Hepatocyte (in vitro differentiated cells): Measurements from ENCODE around the gene FSTL1. TPM values are rescaled to one million over a fixed set of nuclear protein-coding genes. Genes with fewer than 3 reads are reported as not detected.
A peak's percentile ranks its signal among the peaks of the same experiment; 100 is the strongest.

ENCODE experiments used
- DNase-seq: peaks from one replicate; pipeline ENCODE4 v3.0.0-alpha.2; 2016; ENCODE audit warnings: low spot score
- H2AFZ ChIP-seq: fragments of 200-600 bp; sonication (generic); 2 replicates; pipeline ENCODE4 v1.6.0; 2016; ENCODE audit warnings: antibody characterized with exemption, mild to moderate bottlenecking
- H3K27ac ChIP-seq: fragments of 200-600 bp; sonication (generic); 2 replicates; pipeline ENCODE4 v1.5.1; 2016; ENCODE audit warnings: mild to moderate bottlenecking
- H3K27me3 ChIP-seq: fragments of 200-600 bp; sonication (generic); 2 replicates; pipeline ENCODE4 v1.6.1; 2016
- H3K36me3 ChIP-seq: fragments of 200-600 bp; sonication (generic); replicated peaks from 2 replicates; pipeline ENCODE4 v1.5.1; 2016; ENCODE audit warnings: low read depth; ENCODE audit not compliant: insufficient read depth
- H3K4me1 ChIP-seq: fragments of 200-600 bp; sonication (generic); 2 replicates; pipeline ENCODE4 v1.5.1; 2016; ENCODE audit warnings: mild to moderate bottlenecking, moderate library complexity; ENCODE audit not compliant: insufficient read depth
- H3K4me2 ChIP-seq: fragments of 200-600 bp; sonication (generic); 2 replicates; pipeline ENCODE4 v1.6.0; 2016
- H3K4me3 ChIP-seq: fragments of 200-600 bp; sonication (generic); 2 replicates; pipeline ENCODE4 v1.5.1; 2016; ENCODE audit warnings: mild to moderate bottlenecking
- H3K79me2 ChIP-seq: fragments of 200-600 bp; sonication (generic); 2 replicates; pipeline ENCODE4 v1.6.0; 2017; ENCODE audit warnings: mild to moderate bottlenecking
- H3K9me2 ChIP-seq: fragments of 200-600 bp; sonication (generic); replicated peaks from 2 replicates; pipeline ENCODE4 v1.6.0; 2017; ENCODE audit warnings: mild to moderate bottlenecking; ENCODE audit not compliant: insufficient read depth
- H3K9me3 ChIP-seq: fragments of 200-600 bp; sonication (generic); 2 replicates; pipeline ENCODE4 v1.5.1; 2016; ENCODE audit warnings: low read depth, mild to moderate bottlenecking
- H4K20me1 ChIP-seq: fragments of 200-600 bp; sonication (generic); 2 replicates; pipeline ENCODE4 v1.6.0; 2016; ENCODE audit warnings: mild to moderate bottlenecking; ENCODE audit not compliant: insufficient read depth, poor library complexity, severe bottlenecking
- EZH2 ChIP-seq: fragments of 200-600 bp; sonication (generic); IDR thresholded peaks from 2 replicates; pipeline ENCODE4 v1.6.1; 2016; ENCODE audit warnings: antibody characterized with exemption, mild to moderate bottlenecking, borderline replicate concordance
- EZH2phosphoT487 ChIP-seq: fragments of 200-600 bp; sonication (generic); IDR thresholded peaks from one replicate; pipeline ENCODE4 v1.6.1; 2018; ENCODE audit warnings: antibody characterized with exemption, mild to moderate bottlenecking, low read depth, moderate library complexity; ENCODE audit not compliant: unreplicated experiment, severe bottlenecking
- WGBS: methylation state at CpG from one replicate; pipeline ENCODE4 v1.1.6; 2016; ENCODE audit warnings: low lambda C conversion rate; ENCODE audit errors: missing lambda C conversion rate; 5-methylcytosine and 5-hydroxymethylcytosine counted together
- polyA plus RNA-seq: library from polyadenylated mRNA; unstranded; fragments of >200 nt; fragmentation: Nextera tagmentation; extraction: Ambion mirVana; gene quantifications from 2 replicates; pipeline ENCODE4 v1.2.1, GENCODE V29; 2016
- total RNA-seq: library from RNA; depleted of rRNA; stranded (reverse); fragments of >200 nt; gene quantifications from 2 replicates; pipeline ENCODE4 v1.2.3, GENCODE V29; 2014
- TF ChIP-seq, protein P1 (sequence below): fragments of 200-600 bp; sonication (generic); IDR thresholded peaks from 2 replicates; pipeline ENCODE4 v1.5.1; 2016; ENCODE audit warnings: antibody characterized with exemption, mild to moderate bottlenecking; ENCODE audit not compliant: poor library complexity

Gene FSTL1
- total and polyA plus RNA-seq, 2 experiments from 2014 or later: 195 to 390 TPM

DNA sequence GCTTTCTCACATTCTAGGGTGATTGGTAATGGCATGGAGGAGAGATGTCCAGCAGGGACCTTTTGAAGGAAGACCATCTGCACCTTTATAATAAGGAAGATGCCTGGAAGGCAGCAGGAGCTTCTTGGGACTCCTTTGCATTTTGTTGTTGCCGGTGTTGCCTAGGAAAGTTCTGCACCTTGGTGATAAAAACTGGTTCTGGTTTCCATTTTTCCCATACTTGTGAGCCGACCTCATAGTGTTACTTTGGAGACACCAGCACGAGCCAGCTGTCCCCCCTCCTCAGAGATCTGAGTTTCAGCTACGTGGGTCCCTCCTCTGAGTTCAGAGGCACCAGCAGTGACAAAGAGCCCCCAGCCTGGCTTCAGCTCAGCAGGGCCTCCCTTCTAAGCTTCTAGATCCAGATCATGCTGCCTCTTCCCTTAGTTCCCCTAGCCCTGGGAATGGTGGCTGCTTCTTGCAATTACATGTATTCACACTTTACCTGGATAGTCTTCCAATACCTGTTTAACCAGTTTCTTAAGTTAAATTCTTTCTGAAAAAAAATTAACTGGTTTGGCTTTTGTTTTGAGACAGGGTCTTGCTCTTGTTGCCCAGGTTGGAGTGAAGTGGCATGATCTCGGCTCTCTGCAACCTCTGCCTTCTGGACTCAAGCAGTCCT is 18.0 kb upstream of the FSTL1 start:
- TF ChIP-seq, protein P1, sequence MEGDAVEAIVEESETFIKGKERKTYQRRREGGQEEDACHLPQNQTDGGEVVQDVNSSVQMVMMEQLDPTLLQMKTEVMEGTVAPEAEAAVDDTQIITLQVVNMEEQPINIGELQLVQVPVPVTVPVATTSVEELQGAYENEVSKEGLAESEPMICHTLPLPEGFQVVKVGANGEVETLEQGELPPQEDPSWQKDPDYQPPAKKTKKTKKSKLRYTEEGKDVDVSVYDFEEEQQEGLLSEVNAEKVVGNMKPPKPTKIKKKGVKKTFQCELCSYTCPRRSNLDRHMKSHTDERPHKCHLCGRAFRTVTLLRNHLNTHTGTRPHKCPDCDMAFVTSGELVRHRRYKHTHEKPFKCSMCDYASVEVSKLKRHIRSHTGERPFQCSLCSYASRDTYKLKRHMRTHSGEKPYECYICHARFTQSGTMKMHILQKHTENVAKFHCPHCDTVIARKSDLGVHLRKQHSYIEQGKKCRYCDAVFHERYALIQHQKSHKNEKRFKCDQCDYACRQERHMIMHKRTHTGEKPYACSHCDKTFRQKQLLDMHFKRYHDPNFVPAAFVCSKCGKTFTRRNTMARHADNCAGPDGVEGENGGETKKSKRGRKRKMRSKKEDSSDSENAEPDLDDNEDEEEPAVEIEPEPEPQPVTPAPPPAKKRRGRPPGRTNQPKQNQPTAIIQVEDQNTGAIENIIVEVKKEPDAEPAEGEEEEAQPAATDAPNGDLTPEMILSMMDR: no peak
- TF ChIP-seq EZH2: no peak
- DNase-seq: no peak
- 68% methylated on average over 5 of the region's 5 CpGs for WGBS
- no peaks in the 10 kb centered on the region for H3K27me3 ChIP-seq
- H3K4me2 ChIP-seq: peak overlapping the region; percentile 19
- peak overlapping the region; percentile 93 for H3K27ac ChIP-seq
- no peaks in the 10 kb centered on the region for H3K9me3 ChIP-seq
- H3K4me1 ChIP-seq: peaks cover 21% of the 10 kb centered on the region
- no peaks in the 10 kb centered on the region for H3K79me2 ChIP-seq
- no peaks in the 10 kb centered on the region for H4K20me1 ChIP-seq
- H3K4me3 ChIP-seq: no peak overlapping the region
- H3K9me2 ChIP-seq: no peaks in the 10 kb centered on the region
- H3K36me3 ChIP-seq: no peaks in the 10 kb centered on the region
- H2AFZ ChIP-seq: peak overlapping the region; percentile 8

DNA sequence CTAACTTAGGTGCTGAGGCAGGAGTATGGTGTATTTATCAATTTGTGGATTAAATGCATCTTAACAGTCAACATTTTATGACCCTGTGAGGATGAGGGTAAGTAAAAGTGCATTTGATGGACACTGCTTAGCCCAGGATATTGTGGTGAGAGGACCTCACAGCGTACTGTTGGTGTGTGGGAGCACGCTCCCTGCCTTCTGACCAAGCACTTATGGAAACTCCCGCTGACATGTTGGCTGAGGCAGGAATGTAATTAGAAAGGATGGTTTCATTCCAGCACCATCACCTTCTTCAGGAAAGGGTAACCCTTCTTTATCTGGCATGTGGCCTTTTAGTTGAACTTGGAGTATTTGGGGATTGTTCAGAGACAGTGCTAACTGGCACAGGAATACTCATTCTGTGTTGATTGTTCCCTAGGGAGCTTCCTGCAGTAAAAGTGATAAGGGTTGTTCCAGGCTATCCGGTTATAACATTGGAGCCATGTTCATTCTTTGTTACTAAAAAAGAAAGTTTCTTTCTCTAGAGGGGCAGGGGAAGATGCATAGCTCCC is 11.7 kb upstream of the FSTL1 start:
- TF ChIP-seq, protein P1: no peak
- TF ChIP-seq EZH2phosphoT487 (no peak), EZH2 (no peak)
- no peaks in the 10 kb centered on the region for H4K20me1 ChIP-seq
- H3K4me3 ChIP-seq: no peak overlapping the region
- H3K27ac ChIP-seq: no peak overlapping the region
- no peaks in the 10 kb centered on the region for H3K4me1 ChIP-seq
- no peak overlapping the region for H2AFZ ChIP-seq
- no peaks in the 10 kb centered on the region for H3K79me2 ChIP-seq
- 75% methylated on average over 4 of the region's 4 CpGs for WGBS
- DNase-seq: no peak
- no peaks in the 10 kb centered on the region for H3K36me3 ChIP-seq
- no peaks in the 10 kb centered on the region for H3K27me3 ChIP-seq
- no peak overlapping the region for H3K4me2 ChIP-seq
- no peaks in the 10 kb centered on the region for H3K9me2 ChIP-seq
- no peaks in the 10 kb centered on the region for H3K9me3 ChIP-seq

DNA sequence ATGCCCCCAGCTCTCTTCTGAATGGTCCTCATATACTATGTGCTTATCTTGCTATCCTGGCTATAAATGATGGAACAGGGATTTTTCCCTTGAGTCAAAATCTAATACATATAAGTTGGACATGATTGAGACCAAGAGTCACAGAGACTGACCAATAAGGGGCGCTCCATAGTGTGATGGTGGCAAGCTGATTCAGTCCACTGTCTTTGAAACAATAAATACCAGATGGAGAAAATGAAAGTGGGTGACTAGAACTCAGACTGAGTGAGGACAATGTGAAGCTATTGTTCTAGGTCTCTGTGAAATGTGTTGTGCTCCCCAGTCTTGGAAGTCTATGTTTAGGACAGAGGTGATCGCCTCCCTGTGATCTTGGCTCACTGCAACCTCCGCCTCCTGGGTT is 10.6 kb upstream of the FSTL1 start:
- no peaks in the 10 kb centered on the region for H3K4me1 ChIP-seq
- H3K9me3 ChIP-seq: no peaks in the 10 kb centered on the region
- no peak overlapping the region for H3K4me2 ChIP-seq
- H3K27me3 ChIP-seq: no peaks in the 10 kb centered on the region
- no peaks in the 10 kb centered on the region for H4K20me1 ChIP-seq
- no peak overlapping the region for H3K4me3 ChIP-seq
- H3K27ac ChIP-seq: no peak overlapping the region
- H3K79me2 ChIP-seq: no peaks in the 10 kb centered on the region
- no peaks in the 10 kb centered on the region for H3K36me3 ChIP-seq
- TF ChIP-seq EZH2phosphoT487 (no peak), EZH2 (no peak)
- TF ChIP-seq, protein P1: no peak
- no peak for DNase-seq
- 79% methylated on average over 3 of the region's 3 CpGs for WGBS
- no peaks in the 10 kb centered on the region for H3K9me2 ChIP-seq
- no peak overlapping the region for H2AFZ ChIP-seq
